ENCODE results near the gene FAM20B. TPM values are rescaled to one million over a fixed set of nuclear protein-coding genes. Genes with fewer than 3 reads are reported as not detected.

The FAM20B gene
- total RNA-seq, 4 donors from 2014 or later: 58.8 to 78.3 (median 76.5) TPM

- Histone ChIP-seq H3K4me1 (peaks cover 0 to 49% (median 13%) of the 10 kb centered on the region in 3 donors), H3K4me3 (no peak overlapping the region), H3K27ac (peak overlapping the region in 1 of 4 donors; percentile 98), H3K27me3 (no peaks in the 10 kb centered on the region), H3K9me3 (no peaks in the 10 kb centered on the region), H3K36me3 (no peaks in the 10 kb centered on the region)
- 58 to 74% methylated on average over 5 to 7 of the region's 10 CpGs for WGBS, 2 donors (ENCODE audit: low coverage in 1 of 2)
- no peak for TF ChIP-seq POLR2AphosphoS5 (IDR thresholded peaks at IDR 0.05)
- TF ChIP-seq POLR2A (IDR thresholded peaks at IDR 0.05): no peak
- TF ChIP-seq CTCF (IDR thresholded peaks at IDR 0.05): no peak
- TF ChIP-seq EP300 (IDR thresholded peaks at IDR 0.05): no peak
- no peak for ATAC-seq
Observed at GRCh38 chr1:179023946-179024650, 1.6 kb upstream of the FAM20B start.

GRCh38 chr1:179025975-179026812 lies 500 bp downstream of the FAM20B start:
- Histone ChIP-seq H3K4me3 (peak overlapping the region; percentile 74 to 95), H3K9me3 (no peaks in the 10 kb centered on the region), H3K4me1 (peaks cover 0 to 69% (median 13%) of the 10 kb centered on the region in 3 donors), H3K27ac (peak overlapping the region; percentile 90 to 99 (median 96)), H3K36me3 (no peaks in the 10 kb centered on the region), H3K27me3 (no peaks in the 10 kb centered on the region)
- ATAC-seq: peak; percentile 86
- TF ChIP-seq POLR2A (IDR thresholded peaks at IDR 0.05) (peak; percentile 69 to 73), CTCF (IDR thresholded peaks at IDR 0.05) (peak in 3 of 4 experiments; percentile 9 to 26 (median 17)), POLR2AphosphoS5 (IDR thresholded peaks at IDR 0.05) (peak; percentile 14), EP300 (IDR thresholded peaks at IDR 0.05) (no peak)
- 0% methylated on average over 7 to 8 of the region's 110 CpGs for WGBS, 2 donors (ENCODE audit: low coverage in 1 of 2)

GRCh38 chr1:179026813-179027669 lies 1.3 kb downstream of the FAM20B start:
- ATAC-seq: no peak
- peaks cover 0 to 72% (median 13%) of the 10 kb centered on the region in 3 donors for H3K4me1 ChIP-seq
- peak overlapping the region; percentile 74 to 95 for H3K4me3 ChIP-seq
- H3K27ac ChIP-seq: peak overlapping the region; percentile 90 to 99 (median 96)
- no peaks in the 10 kb centered on the region for H3K27me3 ChIP-seq
- no peaks in the 10 kb centered on the region for H3K36me3 ChIP-seq
- WGBS, 2 donors (ENCODE audit: low coverage in 1 of 2): 25 to 37% methylated on average over 7 to 11 of the region's 11 CpGs
- TF ChIP-seq CTCF (IDR thresholded peaks at IDR 0.05): no peak
- TF ChIP-seq EP300 (IDR thresholded peaks at IDR 0.05): no peak
- TF ChIP-seq POLR2A (IDR thresholded peaks at IDR 0.05): no peak
- H3K9me3 ChIP-seq: no peaks in the 10 kb centered on the region

GRCh38 chr1:179029321-179029759 lies 3.6 kb downstream of the FAM20B start:
- Histone ChIP-seq H3K4me3 (no peak overlapping the region), H3K9me3 (no peaks in the 10 kb centered on the region), H3K36me3 (no peaks in the 10 kb centered on the region), H3K27ac (peak overlapping the region in 1 of 4 donors; percentile 11), H3K27me3 (no peaks in the 10 kb centered on the region), H3K4me1 (peaks cover 4 to 86% (median 28%) of the 10 kb centered on the region in 3 donors)
- no peak for TF ChIP-seq POLR2A (IDR thresholded peaks at IDR 0.05)
- no peak for TF ChIP-seq POLR2AphosphoS5 (IDR thresholded peaks at IDR 0.05)
- TF ChIP-seq CTCF (IDR thresholded peaks at IDR 0.05): no peak
- TF ChIP-seq EP300 (IDR thresholded peaks at IDR 0.05): no peak
- WGBS, 2 donors (ENCODE audit: low coverage in 1 of 2): 48 to 50% methylated on average over 2 to 3 of the region's 3 CpGs
- no peak for ATAC-seq
